RWPE1 (cell line): ENCODE measurements around the gene TMPRSS13.

Experiments
- CTCF ChIA-PET: fragments of 350-600 bp; sonication (Branson Sonifier 250); formaldehyde crosslinking; extraction: SDS; loops from one replicate; lab custom pipeline; 2021; lab: Yijun Ruan, JAX
- POLR2A ChIA-PET: fragments of 400-600 bp; formaldehyde crosslinking; extraction: SDS; loops from one replicate; lab custom pipeline; 2020; ENCODE audit warnings: antibody characterized with exemption; ENCODE audit not compliant: low non-redundant PET; lab: Yijun Ruan, JAX
- DNase-seq: peaks from one replicate; pipeline ENCODE4 v3.0.0; 2012; ENCODE audit warnings: low spot score
- H3K27ac ChIP-seq: fragments of 450-650 bp; 2 replicates; pipeline ENCODE4 v1.5.1; 2017
- TF ChIP-seq, protein P1 (sequence below): fragments of 450-650 bp; conservative IDR thresholded peaks from 2 replicates; pipeline ENCODE4 v1.5.1; 2017; ENCODE audit warnings: low read depth, mild to moderate bottlenecking

The TMPRSS13 gene

GRCh38 chr11:117919341-117919740, 9.9 kb downstream of the TMPRSS13 start:
- TF ChIP-seq, protein P1, sequence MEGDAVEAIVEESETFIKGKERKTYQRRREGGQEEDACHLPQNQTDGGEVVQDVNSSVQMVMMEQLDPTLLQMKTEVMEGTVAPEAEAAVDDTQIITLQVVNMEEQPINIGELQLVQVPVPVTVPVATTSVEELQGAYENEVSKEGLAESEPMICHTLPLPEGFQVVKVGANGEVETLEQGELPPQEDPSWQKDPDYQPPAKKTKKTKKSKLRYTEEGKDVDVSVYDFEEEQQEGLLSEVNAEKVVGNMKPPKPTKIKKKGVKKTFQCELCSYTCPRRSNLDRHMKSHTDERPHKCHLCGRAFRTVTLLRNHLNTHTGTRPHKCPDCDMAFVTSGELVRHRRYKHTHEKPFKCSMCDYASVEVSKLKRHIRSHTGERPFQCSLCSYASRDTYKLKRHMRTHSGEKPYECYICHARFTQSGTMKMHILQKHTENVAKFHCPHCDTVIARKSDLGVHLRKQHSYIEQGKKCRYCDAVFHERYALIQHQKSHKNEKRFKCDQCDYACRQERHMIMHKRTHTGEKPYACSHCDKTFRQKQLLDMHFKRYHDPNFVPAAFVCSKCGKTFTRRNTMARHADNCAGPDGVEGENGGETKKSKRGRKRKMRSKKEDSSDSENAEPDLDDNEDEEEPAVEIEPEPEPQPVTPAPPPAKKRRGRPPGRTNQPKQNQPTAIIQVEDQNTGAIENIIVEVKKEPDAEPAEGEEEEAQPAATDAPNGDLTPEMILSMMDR: no peak
- no peak for DNase-seq
- CTCF ChIA-PET: interaction anchor here (0.7 kb wide), 1 partner anchor 112 kb away, joined by 3 read pairs; no protein-coding TSS in a partner anchor
- H3K27ac ChIP-seq: no peak overlapping the region
- POLR2A ChIA-PET: no interaction called here

GRCh38 chr11:117918366-117919255, 10.6 kb downstream of the TMPRSS13 start:
- no peak for DNase-seq
- TF ChIP-seq, protein P1: no peak
- ChIA-PET POLR2A (no interaction called here), CTCF (interaction anchor here (0.7 kb wide), 1 partner anchor 111 kb away, joined by 3 read pairs; no protein-coding TSS in a partner anchor)
- no peak overlapping the region for H3K27ac ChIP-seq

- POLR2A ChIA-PET: no interaction called here
- TF ChIP-seq, protein P1: no peak
- CTCF ChIA-PET: interaction anchor here (1.5 kb wide), 1 partner anchor 29 kb away, joined by 3 read pairs; no protein-coding TSS in a partner anchor
- no peak for DNase-seq
- H3K27ac ChIP-seq: no peak overlapping the region
Observed at GRCh38 chr11:117917591-117918151, 11.5 kb downstream of the TMPRSS13 start.

DNA sequence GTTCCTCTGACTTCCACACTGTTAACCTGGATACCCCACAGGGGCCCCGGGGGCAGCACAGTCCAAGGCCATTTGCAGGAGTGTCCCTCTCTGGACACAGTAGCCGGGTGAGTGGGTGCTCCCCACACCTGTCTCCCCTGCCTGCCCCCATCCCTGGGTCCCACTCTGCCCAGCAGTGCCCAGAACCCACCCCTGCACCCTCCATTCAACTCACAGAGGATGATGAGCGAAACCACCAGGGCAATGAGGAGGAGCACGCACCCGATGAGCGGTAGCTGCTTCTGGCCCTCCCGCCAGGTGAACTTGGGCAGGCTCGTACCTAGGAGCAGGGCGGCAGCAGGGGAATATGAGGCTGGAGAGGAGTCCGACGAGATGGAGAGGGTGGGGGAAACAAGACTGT, 12.2 kb downstream of the TMPRSS13 start:
- ChIA-PET POLR2A (no interaction called here), CTCF (interaction anchor here (0.8 to 1.5 kb wide), 2 partner anchors 8 to 30 kb away, joined by 3 to 4 read pairs; no protein-coding TSS in a partner anchor)
- H3K27ac ChIP-seq: no peak overlapping the region
- no peak for DNase-seq
- TF ChIP-seq, protein P1: no peak

- TF ChIP-seq, protein P1: no peak
- CTCF ChIA-PET: no interaction called here
- no peak overlapping the region for H3K27ac ChIP-seq
- no peak for DNase-seq
- POLR2A ChIA-PET: no interaction called here
Observed at GRCh38 chr11:117915672-117916235, 13.4 kb downstream of the TMPRSS13 start.

DNA sequence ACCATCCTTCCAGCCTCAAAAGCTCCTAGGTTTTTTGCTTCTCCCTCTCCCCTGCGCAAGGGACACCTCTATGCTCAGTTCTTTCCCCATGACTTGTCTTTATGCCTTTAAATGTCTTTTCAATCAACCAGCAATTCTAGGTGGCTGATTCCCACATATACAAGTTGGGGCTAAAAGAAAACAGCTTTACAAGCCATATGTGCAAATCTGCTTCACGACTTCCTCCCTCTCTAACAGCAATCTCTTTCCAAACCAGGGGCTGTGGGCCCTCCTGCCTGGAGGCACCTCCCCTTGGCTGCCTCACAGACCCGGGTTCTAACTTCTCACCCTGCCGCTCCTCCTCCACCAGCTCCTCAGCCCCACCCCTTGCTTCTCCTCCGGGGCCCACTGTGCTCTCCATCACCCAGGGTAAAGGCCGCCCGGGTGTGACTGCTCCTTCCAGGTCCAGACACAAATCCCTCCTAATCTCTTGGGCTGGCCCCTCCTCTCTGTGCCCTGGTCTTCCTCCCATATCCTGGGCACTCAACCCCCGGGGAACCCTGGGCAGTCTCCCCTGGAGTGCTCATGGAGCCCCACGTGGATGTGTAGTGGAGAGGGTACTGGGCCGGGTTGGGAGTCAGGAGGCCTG, 14.1 kb downstream of the TMPRSS13 start:
- ChIA-PET POLR2A (no interaction called here), CTCF (interaction anchor here (0.5 kb wide), 1 partner anchor 744 kb away, joined by 5 read pairs; no protein-coding TSS in a partner anchor)
- H3K27ac ChIP-seq: no peak overlapping the region

More for the DNA sequence above, 14.1 kb downstream of the TMPRSS13 start:
- TF ChIP-seq, protein P1: no peak
- DNase-seq: no peak
